ENCODE results near the gene PRDM2.

DNA sequence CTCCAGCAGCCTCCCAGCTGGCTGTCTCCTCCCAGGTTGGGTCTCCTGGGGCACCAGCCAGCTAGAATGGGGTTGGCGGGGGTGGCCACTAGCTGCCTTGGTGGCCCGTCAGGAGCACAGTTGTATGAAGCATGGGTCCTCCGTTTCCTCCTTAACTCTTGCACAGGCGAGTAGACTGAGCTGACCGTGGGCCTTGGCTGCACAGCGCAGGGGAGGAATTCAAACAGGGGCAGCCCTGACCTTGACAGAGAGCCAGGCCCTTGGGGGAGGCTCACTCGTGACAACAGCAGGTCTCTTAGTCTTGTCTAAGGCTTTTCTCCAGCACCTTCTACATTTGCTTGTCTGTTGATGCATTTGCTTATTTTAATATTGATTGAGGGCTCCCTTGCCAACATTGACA, 114.1 kb downstream of the PRDM2 start:
- TF ChIP-seq, protein P1, sequence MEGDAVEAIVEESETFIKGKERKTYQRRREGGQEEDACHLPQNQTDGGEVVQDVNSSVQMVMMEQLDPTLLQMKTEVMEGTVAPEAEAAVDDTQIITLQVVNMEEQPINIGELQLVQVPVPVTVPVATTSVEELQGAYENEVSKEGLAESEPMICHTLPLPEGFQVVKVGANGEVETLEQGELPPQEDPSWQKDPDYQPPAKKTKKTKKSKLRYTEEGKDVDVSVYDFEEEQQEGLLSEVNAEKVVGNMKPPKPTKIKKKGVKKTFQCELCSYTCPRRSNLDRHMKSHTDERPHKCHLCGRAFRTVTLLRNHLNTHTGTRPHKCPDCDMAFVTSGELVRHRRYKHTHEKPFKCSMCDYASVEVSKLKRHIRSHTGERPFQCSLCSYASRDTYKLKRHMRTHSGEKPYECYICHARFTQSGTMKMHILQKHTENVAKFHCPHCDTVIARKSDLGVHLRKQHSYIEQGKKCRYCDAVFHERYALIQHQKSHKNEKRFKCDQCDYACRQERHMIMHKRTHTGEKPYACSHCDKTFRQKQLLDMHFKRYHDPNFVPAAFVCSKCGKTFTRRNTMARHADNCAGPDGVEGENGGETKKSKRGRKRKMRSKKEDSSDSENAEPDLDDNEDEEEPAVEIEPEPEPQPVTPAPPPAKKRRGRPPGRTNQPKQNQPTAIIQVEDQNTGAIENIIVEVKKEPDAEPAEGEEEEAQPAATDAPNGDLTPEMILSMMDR (IDR thresholded peaks at IDR 0.05), result no peak
- no peak for TF ChIP-seq POLR2A (IDR thresholded peaks at IDR 0.05)
